ENCODE measurements around the gene PPP2R3C.
"Not testable (repeated sequence)": the region's sequence is repeated elsewhere in the genome, so short reads cannot be mapped to it uniquely, and the experiment has no call there.

Gene PPP2R3C

DNA sequence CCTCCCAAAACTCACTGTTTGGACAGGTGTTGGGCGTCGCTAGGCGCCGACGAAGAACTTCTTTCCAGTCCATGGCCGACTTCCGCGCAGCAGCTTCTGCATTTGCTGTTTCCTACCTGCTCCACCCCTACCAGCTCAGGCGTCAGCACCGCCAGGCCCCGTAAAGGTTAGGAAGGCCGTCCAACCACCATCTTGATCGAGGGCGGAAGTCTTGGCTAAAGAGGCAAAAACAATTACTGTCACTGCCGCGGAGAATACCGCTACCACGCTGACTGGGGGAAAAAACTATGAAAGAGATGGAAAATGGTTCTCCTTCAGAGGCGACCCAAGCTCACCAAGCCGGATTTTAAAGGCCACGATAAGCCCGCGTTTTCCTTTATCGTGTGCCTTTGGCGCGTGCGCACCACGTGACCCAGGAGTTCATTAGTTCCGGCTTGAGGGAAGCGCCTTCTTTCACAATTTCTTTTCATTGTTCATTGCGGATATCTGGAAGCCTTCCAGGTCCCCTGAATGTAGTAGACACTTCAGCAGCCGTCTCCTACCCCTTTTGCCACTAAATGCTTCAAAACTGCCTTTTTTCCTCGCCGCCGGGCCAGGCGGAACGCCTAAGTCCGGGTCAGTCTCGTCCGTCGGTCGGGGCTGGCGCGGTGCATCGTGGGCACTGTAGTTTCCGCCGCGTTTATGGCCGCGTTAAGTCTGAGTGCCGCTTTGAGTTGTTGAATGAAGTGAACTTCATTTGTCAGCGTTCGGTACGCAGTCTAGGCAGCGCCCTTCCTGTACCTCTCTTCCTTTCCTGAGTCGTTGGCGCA is at the start of gene PPP2R3C, which contains the start of gene PRORP:
TSS of gene PPP2R3C (minus strand) at position 104 of the 809 bp plus-strand sequence. CDS start at position 73, 31 bp downstream.
TSS of gene PRORP (plus strand) at position 666 of the 809 bp plus-strand sequence. CDS start 694 bp downstream, outside the sequence.
- DNase-seq, result peak; percentile 75

DNA sequence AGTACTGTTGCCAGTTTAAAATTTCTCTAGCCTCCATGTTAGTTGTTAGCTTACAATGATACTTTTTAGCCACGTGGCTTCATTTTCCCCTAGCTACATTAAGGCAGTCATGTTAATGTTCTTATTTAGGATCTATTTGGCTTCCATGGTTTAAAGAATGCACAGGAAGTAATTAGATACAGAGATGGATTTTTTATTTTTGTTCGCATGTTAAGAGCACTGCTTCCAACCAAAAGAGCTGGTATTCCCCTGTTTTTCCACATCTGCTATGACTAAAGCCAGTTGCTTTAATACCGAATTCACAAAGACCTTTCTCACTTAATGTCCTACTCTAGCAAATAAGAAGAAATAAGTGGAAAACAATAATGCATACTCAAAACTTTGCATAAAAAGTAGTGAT is 45.7 kb upstream of the PPP2R3C start:
- DNase-seq, result no peak

DNA sequence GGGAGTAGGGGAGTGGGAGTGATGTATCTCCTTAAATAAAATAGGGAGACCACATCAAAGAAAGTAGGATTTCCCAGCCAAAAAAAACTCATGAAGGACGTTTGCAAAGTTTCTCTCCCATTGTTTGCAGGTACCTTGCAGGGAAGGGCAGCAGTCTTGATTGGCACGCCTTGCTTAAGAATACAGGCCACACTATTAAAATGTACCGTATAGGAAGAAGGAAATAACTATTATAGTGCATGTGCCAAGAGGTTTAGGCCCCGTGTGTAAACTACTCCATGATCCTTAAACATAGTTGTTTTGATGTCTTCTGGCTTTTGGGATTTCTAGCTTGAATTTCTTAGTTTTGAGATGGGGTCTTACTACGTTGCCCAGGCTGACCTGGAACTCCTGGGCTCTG is 43.1 kb upstream of the PPP2R3C start:
- DNase-seq, result no peak

DNA sequence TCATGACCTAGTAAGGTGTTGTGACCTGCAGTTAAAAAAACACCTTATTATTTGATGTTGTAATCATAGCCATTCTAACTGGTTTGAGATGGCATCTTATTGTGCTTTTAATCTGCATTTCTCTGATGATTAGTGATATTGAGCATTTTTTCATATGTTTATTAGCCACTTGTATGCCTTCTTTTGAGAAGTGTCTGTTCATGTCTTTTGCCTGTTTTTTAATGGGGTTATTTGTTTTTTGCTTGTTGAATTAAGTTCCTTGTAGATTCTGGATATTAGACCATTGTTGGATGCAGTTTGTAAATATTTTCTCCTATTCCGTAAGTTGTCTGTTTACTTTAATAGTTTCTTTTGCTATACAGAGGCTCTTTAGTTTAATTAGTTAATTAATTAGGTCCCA is 41.6 kb upstream of the PPP2R3C start:
- no peak for DNase-seq

DNA sequence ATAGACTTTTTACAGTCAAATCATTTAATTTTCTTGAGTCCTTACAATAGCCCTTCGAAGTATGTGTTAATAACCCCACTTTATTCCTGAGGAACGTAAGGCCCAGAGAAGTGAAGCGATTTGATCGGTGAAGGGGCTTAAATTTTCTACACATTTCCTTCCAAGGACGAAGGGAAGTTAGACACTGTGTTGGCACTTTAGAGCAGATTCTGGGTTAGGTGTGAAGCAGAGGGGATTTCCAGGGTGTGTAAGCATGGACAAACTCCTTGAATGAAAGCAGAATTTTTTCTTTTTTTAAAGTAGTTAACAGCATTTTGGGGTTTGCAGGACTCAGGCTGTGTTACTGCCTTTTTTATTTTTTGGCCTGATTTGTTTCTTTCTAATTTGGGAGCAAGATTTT is 39.4 kb upstream of the PPP2R3C start:
- no peak for DNase-seq

DNA sequence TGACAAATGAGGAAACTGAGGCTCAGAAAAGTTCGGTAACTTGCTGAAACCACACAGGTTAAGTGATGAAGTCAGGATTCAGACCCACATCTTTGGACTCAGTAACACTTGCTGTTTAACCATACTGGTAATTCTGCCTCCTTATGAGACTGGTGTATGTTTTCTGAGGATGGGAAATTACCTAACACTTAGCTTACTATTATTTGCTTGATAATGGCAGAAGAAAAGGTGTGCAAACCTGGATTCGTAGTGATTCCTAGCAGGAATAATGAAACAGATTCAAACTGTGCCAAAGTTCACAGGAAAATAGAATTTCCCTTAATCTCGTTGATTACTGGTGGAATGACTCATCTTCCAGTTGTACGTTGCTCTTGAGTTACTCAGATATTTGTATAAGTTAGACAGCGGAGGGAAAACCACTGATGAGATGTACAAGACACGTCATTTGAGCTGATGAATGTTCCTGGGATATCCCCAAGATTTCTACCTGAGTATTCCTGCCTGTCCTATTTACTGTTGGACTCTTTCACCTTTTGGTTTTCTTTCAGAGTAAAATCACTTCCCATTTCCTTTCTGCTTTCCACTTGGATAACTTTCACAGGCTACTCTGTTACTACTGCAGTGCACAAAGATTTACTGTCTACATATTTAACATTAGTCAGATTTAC is 38.1 kb upstream of the PPP2R3C start:
- no peak for DNase-seq

DNA sequence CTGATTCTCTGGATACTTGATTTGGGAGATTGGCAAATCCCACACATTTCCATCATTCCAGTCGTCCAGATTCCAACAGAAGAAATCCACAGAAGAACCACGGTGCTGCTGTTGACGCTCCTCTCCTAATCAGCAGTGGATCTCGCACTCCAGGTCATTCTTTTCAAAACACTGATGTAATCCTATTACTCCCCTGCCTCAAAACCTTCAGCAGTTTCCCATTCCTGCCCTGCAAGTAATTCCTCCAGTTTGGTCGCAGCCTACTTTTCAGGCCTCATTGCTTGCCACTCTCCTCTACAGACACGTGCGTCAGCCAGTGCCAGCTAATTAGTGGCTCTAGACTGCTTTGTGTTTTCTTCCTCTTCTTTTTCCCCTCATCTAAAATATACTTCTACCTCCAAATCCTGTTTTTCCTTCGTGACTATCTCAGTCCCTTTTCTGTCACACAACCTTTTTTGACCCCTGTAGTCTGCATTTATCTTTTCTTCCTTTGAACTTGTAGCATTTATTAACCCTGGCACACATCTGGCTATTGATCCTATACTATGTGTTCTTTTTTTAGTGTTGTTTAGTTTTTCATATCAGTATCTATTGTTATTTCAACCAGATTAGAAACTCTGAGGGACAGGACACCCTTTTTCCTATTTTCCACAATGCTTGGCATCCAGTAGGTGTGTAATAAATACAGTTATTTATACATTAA is 37.3 kb upstream of the PPP2R3C start:
- DNase-seq, result no peak

DNA sequence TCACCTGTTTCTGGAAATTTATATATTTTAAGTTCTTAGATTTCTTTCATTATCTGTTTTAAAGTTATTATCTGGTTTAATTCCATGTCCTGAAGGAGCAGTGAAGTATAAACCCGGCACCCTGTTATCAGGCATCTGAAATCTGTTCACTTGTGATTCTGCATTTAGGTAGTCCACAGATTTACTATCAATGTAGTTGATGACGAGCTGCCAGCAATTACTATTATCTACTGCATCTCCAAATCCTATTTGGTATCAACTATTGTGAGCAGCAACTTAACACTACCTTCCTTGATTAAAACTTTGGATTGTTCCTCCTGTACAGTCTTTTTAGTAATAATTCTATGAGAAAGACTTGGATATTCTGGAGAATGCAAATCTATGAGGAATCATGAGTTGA is 36.7 kb upstream of the PPP2R3C start:
- no peak for DNase-seq

DNA sequence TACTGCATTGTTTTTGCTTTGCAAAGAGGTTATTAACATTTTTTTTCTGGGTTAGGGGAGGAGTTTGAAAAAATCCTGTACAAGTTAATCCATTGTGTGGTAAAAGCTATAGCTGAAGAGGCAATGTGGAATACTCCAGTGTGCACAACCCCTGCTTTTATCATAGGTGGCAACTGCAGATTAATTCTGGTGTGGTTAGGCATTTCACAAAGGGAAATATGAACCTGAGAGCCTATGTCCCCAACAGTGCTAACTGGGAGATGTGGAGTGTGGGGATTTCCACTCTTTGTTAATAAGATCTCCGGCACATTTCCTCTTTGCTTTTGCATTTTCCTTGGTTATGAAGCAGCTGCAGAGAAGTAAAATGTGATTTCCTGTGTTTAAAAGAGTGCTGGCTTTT is 34.2 kb upstream of the PPP2R3C start:
- no peak for DNase-seq

DNA sequence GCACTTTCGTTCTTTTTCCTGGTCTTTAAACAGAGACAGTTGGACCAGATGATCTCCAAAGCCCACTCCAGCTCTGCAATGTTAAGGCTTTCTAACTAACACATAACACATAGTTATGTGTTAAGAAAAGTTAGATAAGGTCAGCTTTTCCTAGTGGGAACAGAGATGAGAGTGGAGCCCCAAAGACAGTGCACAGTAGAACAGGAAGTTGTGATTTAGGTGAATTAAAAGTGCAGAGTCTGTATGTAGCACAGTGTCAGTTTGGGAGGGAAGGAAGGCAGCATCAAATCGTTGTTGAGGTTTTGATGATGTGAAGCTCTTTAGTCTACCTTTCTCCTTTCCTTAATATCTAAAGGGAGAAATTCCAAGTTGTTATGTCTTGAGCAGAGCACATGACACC is 32.2 kb upstream of the PPP2R3C start:
- DNase-seq, result no peak

DNA sequence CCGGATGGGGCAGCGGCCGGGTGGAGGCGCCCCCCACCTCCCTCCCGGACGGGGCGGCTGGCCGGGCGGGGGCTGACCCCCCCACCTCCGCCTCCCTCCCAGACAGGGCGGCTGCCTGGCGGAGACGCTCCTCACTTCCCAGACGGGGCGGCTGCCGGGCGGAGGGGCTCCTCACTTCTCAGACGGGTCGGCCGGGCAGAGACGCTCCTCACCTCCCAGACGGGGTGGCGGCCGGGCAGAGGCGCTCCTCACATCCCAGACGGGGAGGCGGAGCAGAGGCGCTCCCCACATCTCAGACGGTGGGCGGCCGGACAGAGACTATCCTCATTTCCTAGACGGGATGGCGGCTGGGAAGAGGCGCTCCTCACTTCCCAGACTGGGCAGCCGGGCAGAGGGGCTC is 30.7 kb upstream of the PPP2R3C start:
- DNase-seq, result not testable (repeated sequence)

DNA sequence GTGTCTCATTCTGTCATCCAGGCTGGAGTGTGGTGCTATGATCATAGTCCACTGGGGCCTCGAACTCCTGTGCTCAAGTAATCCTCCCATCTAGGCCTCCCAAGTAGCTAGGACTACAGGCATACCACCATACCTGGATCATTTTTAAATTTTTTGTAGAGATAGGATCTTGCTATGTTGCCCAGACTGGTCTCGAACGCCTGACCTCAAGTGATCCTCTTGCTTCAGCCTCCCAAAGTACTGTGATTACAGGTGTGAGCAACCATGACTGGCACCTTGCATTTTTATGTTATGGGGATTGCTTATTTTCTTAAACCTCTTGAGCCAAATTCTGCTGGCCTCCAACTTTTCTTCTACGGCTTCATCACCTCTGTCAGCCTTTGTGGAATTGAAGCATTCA is 27.4 kb upstream of the PPP2R3C start:
- DNase-seq, result no peak

DNA sequence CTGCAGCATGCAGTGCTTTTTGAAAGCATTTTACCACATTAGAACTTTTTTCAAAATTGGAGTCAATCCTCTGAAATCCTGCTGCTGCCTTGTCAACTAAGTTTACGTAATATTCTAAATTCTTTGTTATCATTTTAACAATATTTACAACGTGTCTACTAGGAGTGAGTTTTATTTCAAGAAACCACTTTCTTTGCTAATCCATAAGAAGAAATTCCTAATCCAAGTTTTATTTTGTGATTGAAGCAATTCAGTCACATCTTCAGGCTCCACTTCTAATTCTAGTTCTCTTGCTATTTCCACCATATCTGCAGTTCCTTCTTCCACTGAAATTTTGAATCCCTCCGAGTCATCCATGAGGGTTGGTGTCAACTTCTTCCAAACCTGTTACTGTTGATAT is 25.9 kb upstream of the PPP2R3C start:
- DNase-seq, result no peak

DNA sequence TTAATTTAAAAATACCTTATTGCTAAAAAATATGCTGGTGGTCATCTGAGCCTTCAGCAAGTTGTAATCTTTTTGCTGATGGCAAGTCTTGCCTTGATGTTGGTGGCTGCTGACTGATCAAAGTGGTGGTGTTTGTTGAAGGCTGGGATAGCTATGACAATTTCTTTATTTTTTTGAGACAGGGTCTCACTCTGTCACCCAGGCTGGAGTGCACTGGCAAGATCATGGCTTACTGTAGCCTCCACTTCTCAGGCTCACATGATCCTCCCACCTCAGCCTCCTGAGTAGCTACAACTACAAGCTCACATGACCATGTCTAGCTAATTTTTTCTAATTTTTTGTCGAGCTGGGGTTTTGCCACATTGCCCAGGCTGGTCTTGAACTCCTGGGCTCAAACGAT is 25.4 kb upstream of the PPP2R3C start:
- no peak for DNase-seq

DNA sequence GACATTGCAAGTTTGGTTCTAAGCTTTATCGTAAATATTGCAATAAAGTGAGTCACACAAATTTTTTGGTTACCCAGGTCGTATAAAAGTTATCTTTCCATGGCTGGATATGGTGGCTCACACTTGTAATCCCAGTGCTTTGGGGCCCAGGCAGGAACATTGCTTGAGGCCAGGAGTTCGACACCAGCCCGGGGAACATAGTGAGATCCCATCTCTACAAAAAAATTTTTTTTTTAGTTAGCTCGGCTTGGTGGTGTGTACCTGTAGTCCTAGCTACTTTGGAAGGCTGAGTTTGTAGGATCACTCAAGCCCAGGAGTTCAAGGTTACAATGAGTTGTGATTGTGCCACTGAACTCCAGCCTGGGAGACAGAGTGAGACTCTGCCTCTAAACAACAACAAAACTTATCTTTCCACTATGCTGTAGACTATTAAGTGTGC is 24.9 kb upstream of the PPP2R3C start:
- DNase-seq, result no peak

DNA sequence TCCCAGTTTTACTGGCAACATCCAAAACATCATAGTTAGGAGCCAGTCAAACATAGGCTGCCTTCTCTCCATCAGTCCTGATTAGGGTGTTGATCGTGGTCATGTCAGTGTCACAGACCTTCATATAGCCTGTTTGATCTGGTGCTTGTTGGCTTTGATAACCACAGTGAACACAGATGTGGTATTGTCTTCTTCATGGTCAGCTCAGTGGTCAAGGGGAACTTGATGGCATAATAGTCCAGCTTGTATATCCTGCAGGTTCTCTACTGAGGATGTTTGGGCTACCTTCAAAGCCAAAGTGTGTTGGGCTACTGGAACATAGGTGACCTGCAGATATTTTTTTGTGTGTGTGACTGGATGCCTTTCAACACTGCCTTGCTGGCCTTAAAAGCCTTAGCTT is 22.2 kb upstream of the PPP2R3C start:
- no peak for DNase-seq

DNA sequence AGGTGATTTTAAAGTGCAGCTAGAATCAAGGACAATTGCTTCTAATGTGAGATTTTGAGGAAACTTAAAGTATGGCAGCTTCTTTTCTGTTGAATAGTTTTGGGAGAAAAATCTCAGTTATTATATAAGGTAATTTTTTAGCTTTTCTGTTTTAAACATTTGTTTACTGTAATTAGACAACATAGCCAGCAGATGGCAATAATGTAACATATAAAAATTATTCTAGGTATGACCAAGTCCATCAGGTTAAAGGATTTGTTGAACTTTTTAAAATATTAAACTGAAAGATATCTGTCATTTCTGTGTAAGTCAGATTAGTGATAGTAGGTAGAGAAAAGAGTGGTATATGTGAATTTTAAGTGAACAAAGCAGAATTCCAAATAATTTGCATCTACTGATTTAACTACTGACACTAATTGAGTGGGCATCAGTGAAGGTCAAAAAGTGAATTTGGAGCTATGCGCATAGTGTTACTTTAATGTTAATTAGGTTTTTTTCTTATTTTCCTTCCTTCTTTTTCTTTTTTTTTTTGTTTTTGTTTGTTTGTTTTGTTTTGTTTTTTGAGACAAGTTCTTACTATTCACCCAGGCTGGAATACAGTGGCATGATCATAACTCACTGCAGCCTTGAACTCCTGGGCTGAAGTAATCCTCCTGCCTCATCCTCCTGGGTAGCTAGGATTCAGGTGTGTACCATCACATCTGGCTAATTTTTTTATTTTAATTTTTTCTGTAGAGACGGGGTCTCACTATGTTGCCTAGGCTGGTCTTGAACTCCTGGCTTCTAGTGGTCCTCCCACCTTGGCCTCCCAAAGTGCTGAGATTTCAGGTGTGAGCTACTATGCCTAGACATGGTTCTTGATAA is 19.2 kb upstream of the PPP2R3C start:
- DNase-seq, result no peak

DNA sequence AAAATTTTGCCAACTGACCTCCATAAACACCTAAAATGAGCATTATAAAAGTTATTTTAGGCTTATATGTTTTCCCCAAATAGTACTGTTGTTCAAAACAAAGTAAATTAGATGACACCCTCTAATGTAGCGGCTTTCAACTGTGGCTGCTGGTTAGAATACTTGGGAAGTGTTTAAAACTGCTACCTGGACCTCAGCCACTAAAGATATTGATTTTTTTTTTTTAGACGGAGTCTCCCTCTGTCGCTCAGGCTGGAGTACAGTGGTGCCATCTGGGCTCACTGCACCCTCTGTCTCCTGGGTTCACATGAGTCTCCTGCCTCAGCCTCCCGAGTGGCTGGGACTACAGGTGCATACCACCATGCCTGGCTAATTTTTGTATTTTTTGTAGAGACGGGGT is 16.8 kb upstream of the PPP2R3C start:
- DNase-seq, result no peak

DNA sequence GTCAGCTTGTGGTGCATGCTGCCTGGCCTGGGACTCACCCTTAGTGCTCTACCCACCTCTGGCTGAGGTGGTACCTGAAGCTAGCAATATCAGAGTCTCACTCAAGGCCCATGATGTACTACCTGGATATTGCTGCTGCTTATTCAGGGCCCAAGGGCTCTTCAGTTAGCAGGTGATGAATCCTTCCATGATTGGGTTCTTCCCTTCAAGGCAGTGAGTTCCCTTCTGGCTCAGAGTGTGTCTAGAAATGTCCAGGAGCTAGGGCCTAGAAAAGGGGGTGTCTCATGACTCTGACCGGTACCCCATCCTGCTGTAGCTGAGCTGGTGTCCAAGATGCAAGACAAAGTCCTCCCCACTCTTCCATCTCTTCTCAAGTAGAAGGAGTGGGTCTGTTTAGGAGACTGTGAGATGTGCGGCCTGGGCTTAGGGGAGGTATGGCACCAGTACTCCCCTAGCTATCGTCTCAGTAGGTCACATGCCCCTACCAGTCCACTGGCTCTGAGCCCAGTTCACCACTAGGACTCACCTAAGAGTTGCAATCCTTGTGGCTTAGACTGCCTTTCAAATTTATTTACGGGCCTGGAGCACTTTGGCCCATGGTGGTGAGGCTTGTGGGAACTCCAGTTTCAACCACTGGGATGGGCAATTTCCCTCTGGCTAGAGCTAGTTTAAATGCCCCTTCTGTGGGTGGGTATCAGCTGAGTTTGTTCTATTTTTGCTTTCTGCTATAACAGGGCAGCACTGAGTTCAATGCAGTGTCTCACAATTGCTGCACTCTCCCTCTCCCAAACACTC is 12.7 kb upstream of the PPP2R3C start:
- no peak for DNase-seq

DNA sequence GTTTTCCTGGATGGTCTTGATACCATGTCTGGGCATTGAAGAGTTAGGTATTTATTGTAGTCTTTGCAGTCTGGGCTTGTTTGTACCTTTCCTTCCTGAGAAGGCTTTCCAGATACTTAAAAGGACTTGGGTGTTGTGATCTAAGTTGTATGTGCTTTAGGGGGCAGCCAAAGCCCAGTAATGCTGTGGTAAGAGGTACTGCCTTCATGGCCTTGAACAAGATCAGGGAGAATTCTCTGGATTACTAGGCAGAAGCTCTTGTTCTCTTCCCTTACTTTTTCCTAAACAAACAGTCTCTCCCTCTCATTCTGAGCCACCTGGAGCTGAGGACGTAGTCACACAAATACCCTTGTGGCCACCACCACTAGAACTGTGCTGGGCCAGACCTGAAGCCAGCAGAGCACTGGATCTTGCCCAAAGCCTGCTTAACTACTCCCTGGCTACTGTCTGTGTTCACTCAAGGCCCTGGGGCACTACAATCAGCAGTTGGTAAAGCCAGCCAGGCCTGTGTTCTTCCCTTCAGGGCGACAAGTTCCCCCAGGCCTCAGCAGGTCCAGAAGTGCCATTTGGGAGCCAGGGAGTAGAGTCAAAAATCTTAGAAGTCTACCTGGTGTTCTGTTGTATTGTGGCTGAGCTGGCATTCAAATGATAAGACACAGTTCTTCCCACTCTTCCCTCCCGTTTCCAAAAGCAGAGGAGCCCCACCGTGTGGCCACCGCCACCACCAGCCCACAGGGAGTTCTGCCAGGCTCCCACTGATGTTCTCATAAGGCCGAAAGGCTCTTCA is 11.9 kb upstream of the PPP2R3C start:
- DNase-seq, result no peak

DNA sequence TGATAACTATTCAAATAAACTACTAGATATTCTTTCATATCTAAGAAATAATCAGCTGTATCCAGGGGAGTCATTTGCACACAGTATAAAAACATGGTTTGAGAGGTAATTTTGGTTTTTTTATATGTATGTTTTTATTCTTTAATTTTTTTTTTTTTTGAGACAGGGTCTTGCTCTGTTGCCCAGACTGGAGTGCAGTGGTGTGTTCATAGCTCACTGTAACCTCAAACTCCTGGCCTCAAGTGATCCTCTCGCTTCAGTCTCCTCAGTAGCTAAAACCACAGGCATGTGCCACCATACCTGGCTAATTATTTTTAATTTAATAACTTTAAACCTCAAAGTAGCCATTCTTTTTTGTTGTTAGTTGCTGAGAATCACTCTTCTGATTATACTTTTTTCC is 2.3 kb upstream of the PPP2R3C start:
- no peak for DNase-seq

Measured in activated T-cell treated with anti-CD3 and anti-CD28 coated beads for 4 hours (primary cell).